IMR-90 (cell line): Measurements from ENCODE around the gene GZMB. TPM values are rescaled to one million over a fixed set of nuclear protein-coding genes. Genes with fewer than 3 reads are reported as not detected.

Source experiments
- ATAC-seq: fragments of 200-7000 bp; cut with Tn5 transposase; 2 replicates; pipeline ENCODE4 v1.9.1; 2020; ENCODE audit warnings: low read depth, mild to moderate bottlenecking, moderate library complexity
- BruUV-seq: library from RNA; stranded (reverse); fragments of 400-500 nt; replicated peaks from 2 replicates; lab custom pipeline; 2021; lab: Mats Ljungman, UMichigan
- CTCF ChIA-PET: fragments of 300-600 bp; formaldehyde crosslinking; extraction: SDS; loops from one replicate; lab custom pipeline; 2021; ENCODE audit warnings: antibody characterized with exemption; lab: Yijun Ruan, JAX
- POLR2A ChIA-PET: fragments of 300-600 bp; sonication (Branson Sonifier 250); formaldehyde crosslinking; loops from one replicate; lab custom pipeline; 2022; ENCODE audit warnings: antibody characterized with exemption; ENCODE audit not compliant: unreplicated experiment; lab: Charles Lee
- DNase-seq: peaks from one replicate; pipeline ENCODE4 v3.0.0; 2013
- H2AFZ ChIP-seq: replicated peaks from 2 replicates; pipeline ENCODE3; 2013; ENCODE audit warnings: low read length, mild to moderate bottlenecking; ENCODE audit not compliant: poor library complexity
- H2AK5ac ChIP-seq: 2 replicates; pipeline ENCODE4 v1.6.1; 2013; ENCODE audit warnings: low read depth, low read length, inconsistent platforms
- H2AK9ac ChIP-seq: replicated peaks from 2 replicates; pipeline ENCODE3; 2013; ENCODE audit warnings: mild to moderate bottlenecking, low read depth, low read length, moderate library complexity; ENCODE audit not compliant: poor library complexity
- H2BK120ac ChIP-seq: 2 replicates; pipeline ENCODE4 v1.6.1; 2013; ENCODE audit warnings: low read depth, low read length, inconsistent platforms
- H2BK15ac ChIP-seq: 3 replicates; pipeline ENCODE4 v1.6.1; 2013; ENCODE audit warnings: low read depth, low read length, inconsistent platforms
- H2BK20ac ChIP-seq: 2 replicates; pipeline ENCODE4 v1.6.1; 2013; ENCODE audit warnings: low read depth, mild to moderate bottlenecking, inconsistent platforms, low read length, moderate library complexity
- H2BK5ac ChIP-seq: 2 replicates; pipeline ENCODE4 v1.6.1; 2013; ENCODE audit warnings: mild to moderate bottlenecking, low read depth, low read length, inconsistent platforms; ENCODE audit not compliant: poor library complexity, severe bottlenecking
- H3K14ac ChIP-seq: replicated peaks from 2 replicates; pipeline ENCODE4 v1.6.1; 2013; ENCODE audit warnings: low read depth, low read length, inconsistent platforms
- H3K18ac ChIP-seq: 2 replicates; pipeline ENCODE4 v1.6.1; 2013; ENCODE audit warnings: low read depth, low read length, control low read depth
- H3K23ac ChIP-seq: 2 replicates; pipeline ENCODE4 v1.6.1; 2013; ENCODE audit warnings: low read depth, low read length, inconsistent platforms
- H3K27ac ChIP-seq: 2 replicates; pipeline ENCODE4 v1.5.1; 2013; ENCODE audit warnings: mild to moderate bottlenecking, control low read depth, low read length; ENCODE audit not compliant: insufficient read depth
- H3K27me3 ChIP-seq: 2 replicates; pipeline ENCODE4 v1.6.1; 2013; ENCODE audit warnings: low read length; ENCODE audit not compliant: control insufficient read depth, insufficient read depth
- H3K36me3 ChIP-seq: 2 replicates; pipeline ENCODE4 v1.6.1; 2013; ENCODE audit warnings: low read length, mixed read lengths; ENCODE audit not compliant: control insufficient read depth, insufficient read depth
- H3K4ac ChIP-seq: 2 replicates; pipeline ENCODE4 v1.6.1; 2013; ENCODE audit warnings: low read depth, low read length, inconsistent platforms
- H3K4me1 ChIP-seq: 2 replicates; pipeline ENCODE4 v1.6.1; 2013; ENCODE audit warnings: low read length, mixed read lengths; ENCODE audit not compliant: control insufficient read depth, insufficient read depth
- H3K4me2 ChIP-seq: 2 replicates; pipeline ENCODE4 v1.6.1; 2013; ENCODE audit warnings: low read depth, mild to moderate bottlenecking, control low read depth, low read length, moderate library complexity
- H3K4me3 ChIP-seq: 2 replicates; pipeline ENCODE4 v1.5.1; 2013; ENCODE audit warnings: low read depth, mild to moderate bottlenecking, control low read depth, low read length, moderate library complexity; ENCODE audit not compliant: insufficient read depth
- H3K56ac ChIP-seq: 2 replicates; pipeline ENCODE4 v1.6.1; 2013; ENCODE audit warnings: low read length, inconsistent platforms; ENCODE audit not compliant: insufficient read depth; ENCODE audit errors: extremely low read depth
- H3K79me1 ChIP-seq, 2 experiments: 2 replicates each; pipeline ENCODE4 v1.6.1; 2013; ENCODE audit warnings: low read length in 2 of 2, inconsistent platforms in 1 of 2, low read depth in 1 of 2
- H3K9ac ChIP-seq: 2 replicates; pipeline ENCODE4 v1.6.1; 2013; ENCODE audit warnings: low read depth, low read length, control low read depth
- H3K9me1 ChIP-seq: 2 replicates; pipeline ENCODE4 v1.6.1; 2013; ENCODE audit warnings: low read length, inconsistent platforms; ENCODE audit not compliant: insufficient read depth
- H3K9me3 ChIP-seq: 2 replicates; pipeline ENCODE4 v1.6.1; 2013; ENCODE audit warnings: low read length; ENCODE audit not compliant: control insufficient read depth, insufficient read depth
- H4K20me1 ChIP-seq: 2 replicates; pipeline ENCODE4 v1.6.1; 2013; ENCODE audit warnings: low read length, inconsistent platforms; ENCODE audit not compliant: insufficient read depth
- H4K5ac ChIP-seq: 2 replicates; pipeline ENCODE4 v1.6.1; 2013; ENCODE audit warnings: mild to moderate bottlenecking, low read depth, low read length, control low read depth
- H4K8ac ChIP-seq, 2 experiments: 2 replicates each; pipeline ENCODE4 v1.6.1; 2013; ENCODE audit warnings: low read depth in 2 of 2, low read length in 2 of 2, control low read depth in 1 of 2, inconsistent platforms in 1 of 2
- H4K91ac ChIP-seq: 2 replicates; pipeline ENCODE4 v1.6.1; 2013; ENCODE audit warnings: low read depth, low read length, inconsistent platforms; ENCODE audit not compliant: insufficient read depth
- BHLHE40 ChIP-seq: fragments of 150-350 bp; IDR thresholded peaks from 2 replicates; pipeline ENCODE4 v1.6.1; 2016; ENCODE audit warnings: mild to moderate bottlenecking, low read depth, low read length
- CEBPB ChIP-seq: IDR thresholded peaks from 2 replicates; pipeline ENCODE4 v1.6.1; 2012; ENCODE audit warnings: low read depth, low read length, improper control_type of control experiment
- CHD1 ChIP-seq: IDR thresholded peaks from 2 replicates; pipeline ENCODE4 v1.6.1; 2012; ENCODE audit warnings: low read depth, low read length, improper control_type of control experiment
- CTCF ChIP-seq: conservative IDR thresholded peaks from 2 replicates; pipeline ENCODE4 v1.5.1; 2012; ENCODE audit warnings: mild to moderate bottlenecking, low read depth, low read length, improper control_type of control experiment
- ELK1 ChIP-seq: fragments of 150-350 bp; IDR thresholded peaks from 2 replicates; pipeline ENCODE4 v1.6.1; 2016; ENCODE audit warnings: low read depth, mild to moderate bottlenecking, low read length, moderate library complexity, borderline replicate concordance
- FOS ChIP-seq: fragments of 150-350 bp; IDR thresholded peaks from 2 replicates; pipeline ENCODE4 v1.6.1; 2016; ENCODE audit warnings: low read depth, low read length
- MAFK ChIP-seq: IDR thresholded peaks from 2 replicates; pipeline ENCODE4 v1.6.1; 2012; ENCODE audit warnings: low read depth, low read length, improper control_type of control experiment
- MAZ ChIP-seq: IDR thresholded peaks from 2 replicates; pipeline ENCODE4 v1.6.1; 2012; ENCODE audit warnings: low read depth, mild to moderate bottlenecking, low read length, improper control_type of control experiment, moderate library complexity, borderline replicate concordance
- MXI1 ChIP-seq: IDR thresholded peaks from 2 replicates; pipeline ENCODE4 v1.6.1; 2012; ENCODE audit warnings: low read depth, mild to moderate bottlenecking, low read length, moderate library complexity, borderline replicate concordance
- NFE2L2 ChIP-seq: fragments of 150-350 bp; IDR thresholded peaks from 2 replicates; pipeline ENCODE4 v1.6.1; 2016; ENCODE audit warnings: low read depth, mild to moderate bottlenecking, low read length
- POLR2A ChIP-seq: IDR thresholded peaks from 2 replicates; pipeline ENCODE4 v1.6.1; 2012; ENCODE audit warnings: mild to moderate bottlenecking, low read depth, low read length
- RAD21 ChIP-seq: IDR thresholded peaks from 2 replicates; pipeline ENCODE4 v1.6.1; 2012; ENCODE audit warnings: low read length, improper control_type of control experiment
- RCOR1 ChIP-seq: IDR thresholded peaks from 2 replicates; pipeline ENCODE4 v1.6.1; 2012; ENCODE audit warnings: mild to moderate bottlenecking, low read length, improper control_type of control experiment; ENCODE audit not compliant: insufficient replicate concordance
- RFX5 ChIP-seq: IDR thresholded peaks from 2 replicates; pipeline ENCODE4 v1.8.0; 2012; ENCODE audit warnings: low read depth, mild to moderate bottlenecking, low read length, moderate library complexity
- SMC3 ChIP-seq: fragments of 150-350 bp; IDR thresholded peaks from 2 replicates; pipeline ENCODE4 v1.6.1; 2016; ENCODE audit warnings: low read depth, mild to moderate bottlenecking, antibody characterized with exemption, low read length, moderate library complexity
- USF2 ChIP-seq: fragments of 150-350 bp; IDR thresholded peaks from 2 replicates; pipeline ENCODE4 v1.6.1; 2017; ENCODE audit warnings: mild to moderate bottlenecking, antibody characterized with exemption, low read length, low read depth
- WGBS, 2 experiments: methylation state at CpG; one replicate each; pipeline versions ENCODE4 v1.1.5 to v1.1.7; 2013; ENCODE audit warnings: missing lambda C conversion rate in 2 of 2; ENCODE audit not compliant: insufficient read length in 1 of 2; ENCODE audit errors: extremely low coverage in 2 of 2; 5-methylcytosine and 5-hydroxymethylcytosine counted together
- dilution Hi-C: fragments of 300-500 bp; cut with HindIII; formaldehyde crosslinking; loops from one replicate; pipeline ENCODE4 v1.14.3; 2018; ENCODE audit warnings: low sequenced_read_pairs; ENCODE audit not compliant: unreplicated experiment
- in situ Hi-C: fragments of 300-500 bp; cut with MboI; formaldehyde crosslinking; loops from 3 replicates; pipeline ENCODE4 v1.14.3; 2019; ENCODE audit warnings: low sequenced_read_pairs, inconsistent platforms, mixed read lengths
- intact Hi-C: fragments of 100-400 bp; cut with micrococcal nuclease; formaldehyde crosslinking; loops from 2 replicates; pipeline ENCODE4 v1.10.0; 2022
- polyA plus RNA-seq, 3 experiments: library from polyadenylated mRNA; depleted of rRNA; stranded (reverse); fragments of >200 nt; gene quantifications; 2 replicates each; pipeline ENCODE4 v1.2.3, GENCODE V29; 2012; ENCODE audit warnings: low replicate concordance in 1 of 3
- total RNA-seq: library from RNA; depleted of rRNA; stranded (reverse); fragments of >200 nt; gene quantifications from 2 replicates; pipeline ENCODE4 v1.2.3, GENCODE V29; 2012

The GZMB gene
- total and polyA plus RNA-seq, 2 of the 4 experiments (the other 2 are of a cell fraction), result not detected

GRCh38 chr14:24629521-24629920, 4.5 kb downstream of the GZMB start:
- H3K9ac ChIP-seq, result no peak overlapping the region
- WGBS, 2 experiments, result no CpG with 5 or more reads among the region's 6 CpGs
- H3K9me1 ChIP-seq, result no peaks in the 10 kb centered on the region
- no peak overlapping the region for H4K91ac ChIP-seq
- H4K5ac ChIP-seq, result no peak overlapping the region
- TF ChIP-seq MXI1 (no peak), SMC3 (no peak), POLR2A (no peak), ELK1 (no peak), CHD1 (no peak), FOS (no peak), NFE2L2 (no peak), CEBPB (no peak), BHLHE40 (no peak), MAZ (no peak), RCOR1 (no peak), RFX5 (no peak), CTCF (no peak), USF2 (no peak), MAFK (no peak), RAD21 (no peak)
- no peak overlapping the region for H3K27ac ChIP-seq
- ChIA-PET POLR2A (no interaction called here), CTCF (no interaction called here)
- no peak overlapping the region for H2BK5ac ChIP-seq
- no peaks in the 10 kb centered on the region for H4K20me1 ChIP-seq
- no peak overlapping the region for H3K56ac ChIP-seq
- in situ Hi-C loops (no loop called here), intact Hi-C loops (loop anchor here (10.0 kb wide), 1 partner anchor 165 kb away; no protein-coding TSS in a partner anchor), dilution Hi-C loops (no loop called here)
- no peak overlapping the region for H2BK20ac ChIP-seq
- H3K4me3 ChIP-seq, result no peak overlapping the region
- H3K79me1 ChIP-seq, result no peaks in the 10 kb centered on the region
- H3K14ac ChIP-seq, result no peak overlapping the region
- DNase-seq, result no peak
- H4K8ac ChIP-seq, result no peak overlapping the region
- no peak overlapping the region for H3K4ac ChIP-seq
- no peaks in the 10 kb centered on the region for H3K9me3 ChIP-seq
- H3K23ac ChIP-seq, result no peak overlapping the region
- no peak for ATAC-seq
- H3K4me2 ChIP-seq, result no peak overlapping the region
- H2AFZ ChIP-seq, result no peak overlapping the region
- BruUV-seq, result no TSS peak
- H2BK120ac ChIP-seq, result no peak overlapping the region
- no peak overlapping the region for H3K18ac ChIP-seq
- H3K36me3 ChIP-seq, result no peaks in the 10 kb centered on the region
- H2BK15ac ChIP-seq, result no peak overlapping the region
- no peak overlapping the region for H2AK5ac ChIP-seq
- no peaks in the 10 kb centered on the region for H3K27me3 ChIP-seq
- no peak overlapping the region for H2AK9ac ChIP-seq
- no peaks in the 10 kb centered on the region for H3K4me1 ChIP-seq
